KMS-11 (cell line): ENCODE results near the gene ITGA11.
"Not testable (repeated sequence)": the region's sequence is repeated elsewhere in the genome, so short reads cannot be mapped to it uniquely, and the experiment has no call there.

Source experiments
- H2AFZ ChIP-seq: fragments of 200-600 bp; sonication (generic); 2 replicates; pipeline ENCODE4 v1.6.1; 2016; ENCODE audit warnings: antibody characterized with exemption, mixed run types, low read depth
- H3K27ac ChIP-seq: fragments of 200-600 bp; sonication (generic); 2 replicates; pipeline ENCODE4 v1.6.1; 2016; ENCODE audit warnings: mild to moderate bottlenecking, mixed run types
- H3K27me3 ChIP-seq: fragments of 200-600 bp; sonication (generic); 2 replicates; pipeline ENCODE4 v1.6.1; 2017; ENCODE audit warnings: mild to moderate bottlenecking, low read depth, mixed run types, moderate library complexity; ENCODE audit not compliant: insufficient read depth
- H3K36me3 ChIP-seq: fragments of 200-600 bp; sonication (generic); 2 replicates; pipeline ENCODE4 v1.6.1; 2017; ENCODE audit warnings: mild to moderate bottlenecking, mixed run types; ENCODE audit not compliant: insufficient read depth
- H3K4me1 ChIP-seq: fragments of 200-600 bp; sonication (generic); 2 replicates; pipeline ENCODE4 v1.6.1; 2016; ENCODE audit warnings: mild to moderate bottlenecking, low read depth, mixed run types; ENCODE audit not compliant: poor library complexity, severe bottlenecking
- H3K4me2 ChIP-seq: fragments of 200-600 bp; sonication (generic); 2 replicates; pipeline ENCODE4 v1.7.0; 2016; ENCODE audit warnings: mild to moderate bottlenecking, mixed run types
- H3K4me3 ChIP-seq: fragments of 200-600 bp; sonication (generic); IDR thresholded peaks from 2 replicates; pipeline ENCODE4 v1.6.1; 2017; ENCODE audit warnings: low read depth, low read length, mixed read lengths; ENCODE audit not compliant: insufficient read depth
- H3K79me2 ChIP-seq: fragments of 200-600 bp; sonication (generic); 2 replicates; pipeline ENCODE4 v1.6.1; 2016; ENCODE audit warnings: low read depth, mixed run types; ENCODE audit not compliant: insufficient read depth
- H3K9ac ChIP-seq: fragments of 200-600 bp; sonication (generic); 2 replicates; pipeline ENCODE4 v1.6.1; 2016; ENCODE audit warnings: mild to moderate bottlenecking, mixed run types
- H4K20me1 ChIP-seq: fragments of 200-600 bp; sonication (generic); 2 replicates; pipeline ENCODE4 v1.6.1; 2016; ENCODE audit warnings: mild to moderate bottlenecking, mixed run types; ENCODE audit not compliant: insufficient read depth
- CTCF ChIP-seq: fragments of 200-600 bp; sonication (generic); conservative IDR thresholded peaks from 2 replicates; pipeline ENCODE4 v1.6.1; 2017; ENCODE audit warnings: low read depth, mild to moderate bottlenecking, antibody characterized with exemption, low read length, moderate library complexity, mixed read lengths

The ITGA11 gene

GRCh38 chr15:68424754-68425390, 7.1 kb downstream of the ITGA11 start:
- Histone ChIP-seq H3K9ac (no peak overlapping the region), H3K4me2 (no peak overlapping the region), H3K27ac (no peak overlapping the region), H3K4me1 (no peaks in the 10 kb centered on the region), H3K4me3 (no peak overlapping the region), H2AFZ (no peak overlapping the region), H3K36me3 (no peaks in the 10 kb centered on the region), H3K79me2 (no peaks in the 10 kb centered on the region), H3K27me3 (no peaks in the 10 kb centered on the region), H4K20me1 (no peaks in the 10 kb centered on the region)
- no peak for TF ChIP-seq CTCF

DNA sequence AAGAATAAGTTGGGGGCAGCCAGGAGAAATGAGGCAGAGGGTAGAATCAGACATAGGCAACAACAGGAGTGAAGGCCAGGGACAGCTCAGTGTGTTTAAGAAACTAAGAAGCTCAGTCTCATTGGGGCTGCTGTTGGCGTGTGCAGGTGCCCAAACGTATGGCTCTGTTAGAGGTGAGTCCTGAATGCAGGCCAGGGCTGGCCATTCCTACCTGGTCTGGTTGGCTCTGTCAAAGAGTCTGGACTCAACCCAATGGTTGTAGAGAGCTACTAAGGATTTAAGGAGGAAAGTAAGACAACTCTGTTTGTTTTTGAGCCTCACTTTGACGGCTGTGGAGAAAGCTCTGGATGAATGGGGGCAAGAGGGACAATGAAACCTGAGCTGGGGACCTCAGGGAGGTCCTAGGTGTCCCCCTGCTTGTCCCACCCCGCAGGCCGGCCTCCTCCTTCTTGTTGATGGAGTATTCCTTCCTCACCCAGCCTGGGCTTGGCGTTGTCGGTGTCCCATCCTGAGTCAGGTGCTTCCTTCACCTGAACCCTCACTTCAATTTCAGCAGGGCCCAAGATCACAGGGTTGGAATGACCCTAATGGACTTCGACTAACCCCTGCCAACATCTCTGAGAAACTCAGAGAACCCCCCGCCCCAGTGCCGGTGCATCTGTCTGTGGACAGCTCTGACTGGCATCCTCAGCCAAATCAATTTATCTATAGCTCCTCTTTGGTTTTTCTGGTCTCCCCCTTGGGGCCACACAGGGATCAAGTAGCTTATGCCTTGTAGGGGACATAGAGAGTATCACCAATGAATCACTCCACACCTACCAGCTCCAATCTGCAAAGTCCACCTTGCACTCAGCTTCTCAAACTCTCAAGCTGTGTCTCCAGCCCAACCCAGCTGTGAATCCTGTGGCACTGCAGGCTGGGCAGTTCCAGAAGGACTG, 8.3 kb downstream of the ITGA11 start:
- Histone ChIP-seq H3K4me1 (no peaks in the 10 kb centered on the region), H3K9ac (no peak overlapping the region), H3K4me2 (no peak overlapping the region), H3K36me3 (no peaks in the 10 kb centered on the region), H3K4me3 (no peak overlapping the region), H3K27ac (no peak overlapping the region), H3K79me2 (no peaks in the 10 kb centered on the region), H2AFZ (no peak overlapping the region), H4K20me1 (no peaks in the 10 kb centered on the region), H3K27me3 (no peaks in the 10 kb centered on the region)
- TF ChIP-seq CTCF = no peak

- H2AFZ ChIP-seq, H4K20me1 ChIP-seq, H3K27me3 ChIP-seq, H3K9ac ChIP-seq, H3K4me3 ChIP-seq, H3K79me2 ChIP-seq, H3K27ac ChIP-seq, H3K4me2 ChIP-seq, H3K36me3 ChIP-seq, H3K4me1 ChIP-seq: not testable (repeated sequence)
Measured at GRCh38 chr15:68422403-68423145, 9.4 kb downstream of the ITGA11 start.

DNA sequence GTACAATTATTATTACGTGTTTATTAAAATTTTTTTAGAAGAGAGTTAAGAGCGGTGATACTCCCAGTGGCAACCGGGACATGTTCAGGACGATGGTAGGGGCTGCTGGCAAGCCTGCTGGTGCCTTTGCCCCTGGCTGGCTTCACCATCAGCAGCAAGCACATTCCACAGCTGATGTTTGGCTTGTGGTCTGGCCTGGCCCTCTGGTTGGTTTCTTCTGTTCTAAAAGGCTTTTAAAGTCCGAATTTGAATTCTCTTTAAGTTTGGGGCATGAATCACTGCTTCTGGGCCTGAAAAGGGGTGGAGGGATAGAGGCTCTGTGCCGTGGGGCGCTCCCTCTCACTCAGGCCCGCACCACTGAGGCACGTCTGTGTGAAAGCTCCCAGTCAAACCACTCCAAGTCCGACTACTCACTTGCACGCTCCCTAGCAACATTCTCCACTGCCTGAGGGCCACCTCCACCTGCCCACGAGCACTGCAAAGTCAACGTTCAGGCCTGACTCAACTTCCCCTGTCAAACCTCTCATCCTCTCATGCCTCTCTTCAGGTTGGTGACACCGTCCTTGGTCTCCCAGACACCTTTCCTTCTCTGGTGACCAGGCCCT, 10.1 kb downstream of the ITGA11 start:
- no peaks in the 10 kb centered on the region for H3K27me3 ChIP-seq
- no peak overlapping the region for H3K27ac ChIP-seq
- H2AFZ ChIP-seq = no peak overlapping the region
- H3K4me1 ChIP-seq = no peaks in the 10 kb centered on the region
- H3K79me2 ChIP-seq = no peaks in the 10 kb centered on the region
- H3K9ac ChIP-seq = no peak overlapping the region
- H4K20me1 ChIP-seq = no peaks in the 10 kb centered on the region
- TF ChIP-seq CTCF = no peak
- H3K4me2 ChIP-seq = no peak overlapping the region
- H3K36me3 ChIP-seq = no peaks in the 10 kb centered on the region
- H3K4me3 ChIP-seq = no peak overlapping the region
